Measurements from ENCODE around the gene KNDC1. TPM values are rescaled to one million over a fixed set of nuclear protein-coding genes. Genes with fewer than 3 reads are reported as not detected.
"Not testable (repeated sequence)": the region's sequence is repeated elsewhere in the genome, so short reads cannot be mapped to it uniquely, and the experiment has no call there.

Gene KNDC1
- total RNA-seq, 1 donor from 2014 or later, result under 0.01 TPM

GRCh38 chr10:133161486-133162109 lies 1.6 kb downstream of the KNDC1 start:
- DNase-seq (ENCODE audit: low read depth in 2 of 2), result no peak

GRCh38 chr10:133162178-133162909 lies 2.3 kb downstream of the KNDC1 start:
- no peak for DNase-seq (ENCODE audit: low read depth in 2 of 2)

GRCh38 chr10:133162910-133163856 lies 3.2 kb downstream of the KNDC1 start:
- no peak for DNase-seq (ENCODE audit: low read depth in 2 of 2)

GRCh38 chr10:133163889-133164815 lies 4.1 kb downstream of the KNDC1 start:
- DNase-seq (ENCODE audit: low read depth in 2 of 2), result no peak

GRCh38 chr10:133164816-133165555 lies 5.0 kb downstream of the KNDC1 start:
- no peak for DNase-seq (ENCODE audit: low read depth in 2 of 2)

GRCh38 chr10:133165556-133166503 lies 5.8 kb downstream of the KNDC1 start:
- DNase-seq (ENCODE audit: low read depth in 2 of 2), result no peak

GRCh38 chr10:133166504-133166827 lies 6.4 kb downstream of the KNDC1 start:
- no peak for DNase-seq (ENCODE audit: low read depth in 2 of 2)

GRCh38 chr10:133166828-133167692 lies 7.0 kb downstream of the KNDC1 start:
- DNase-seq (ENCODE audit: low read depth in 2 of 2), result no peak

- DNase-seq (ENCODE audit: low read depth in 2 of 2), result no peak
Observed at GRCh38 chr10:133167693-133168616, 7.9 kb downstream of the KNDC1 start.

- DNase-seq (ENCODE audit: low read depth in 2 of 2), result no peak
Observed at GRCh38 chr10:133168617-133169031, 8.6 kb downstream of the KNDC1 start.

GRCh38 chr10:133169173-133169947 lies 9.3 kb downstream of the KNDC1 start:
- DNase-seq (ENCODE audit: low read depth in 2 of 2), result no peak

GRCh38 chr10:133170092-133170491 lies 10.1 kb downstream of the KNDC1 start:
- no peak for DNase-seq (ENCODE audit: low read depth in 2 of 2)

- DNase-seq (ENCODE audit: low read depth in 2 of 2), result no peak
Observed at GRCh38 chr10:133173860-133174640, 14.0 kb downstream of the KNDC1 start.

GRCh38 chr10:133174689-133175263 lies 14.8 kb downstream of the KNDC1 start:
- no peak for DNase-seq (ENCODE audit: low read depth in 2 of 2)

- not testable (repeated sequence) for DNase-seq (ENCODE audit: low read depth in 2 of 2)
Observed at GRCh38 chr10:133175624-133176023, 15.6 kb downstream of the KNDC1 start.
